Mammary microvascular endothelial cell (primary cell): ENCODE results near the gene CETP. TPM values are rescaled to one million over a fixed set of nuclear protein-coding genes. Genes with fewer than 3 reads are reported as not detected.

ENCODE experiments used
- total RNA-seq: library from RNA; depleted of rRNA; stranded (reverse); fragments of >200 nt; gene quantifications from 2 replicates; pipeline ENCODE4 v1.2.3, GENCODE V29; 2015

CETP gene, protein sequence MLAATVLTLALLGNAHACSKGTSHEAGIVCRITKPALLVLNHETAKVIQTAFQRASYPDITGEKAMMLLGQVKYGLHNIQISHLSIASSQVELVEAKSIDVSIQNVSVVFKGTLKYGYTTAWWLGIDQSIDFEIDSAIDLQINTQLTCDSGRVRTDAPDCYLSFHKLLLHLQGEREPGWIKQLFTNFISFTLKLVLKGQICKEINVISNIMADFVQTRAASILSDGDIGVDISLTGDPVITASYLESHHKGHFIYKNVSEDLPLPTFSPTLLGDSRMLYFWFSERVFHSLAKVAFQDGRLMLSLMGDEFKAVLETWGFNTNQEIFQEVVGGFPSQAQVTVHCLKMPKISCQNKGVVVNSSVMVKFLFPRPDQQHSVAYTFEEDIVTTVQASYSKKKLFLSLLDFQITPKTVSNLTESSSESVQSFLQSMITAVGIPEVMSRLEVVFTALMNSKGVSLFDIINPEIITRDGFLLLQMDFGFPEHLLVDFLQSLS
- total RNA-seq, result 24.0 and 30.0 TPM in 2 replicates

DNA sequence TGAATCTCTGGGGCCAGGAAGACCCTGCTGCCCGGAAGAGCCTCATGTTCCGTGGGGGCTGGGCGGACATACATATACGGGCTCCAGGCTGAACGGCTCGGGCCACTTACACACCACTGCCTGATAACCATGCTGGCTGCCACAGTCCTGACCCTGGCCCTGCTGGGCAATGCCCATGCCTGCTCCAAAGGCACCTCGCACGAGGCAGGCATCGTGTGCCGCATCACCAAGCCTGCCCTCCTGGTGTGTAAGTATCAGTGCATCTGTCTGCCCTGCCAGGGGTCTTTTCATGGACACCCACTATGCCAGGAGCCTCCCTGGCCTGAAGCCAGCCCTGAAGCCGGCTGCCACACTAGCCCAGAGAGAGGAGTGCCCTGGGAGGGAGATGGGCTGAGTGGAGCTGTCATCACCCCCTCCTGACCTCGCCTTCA, at the start of gene CETP:
TSS of gene CETP (plus strand) at position 100 of the 431 bp plus-strand sequence. CDS start at position 130, 30 bp downstream.

GRCh38 chr16:56931892-56932720, 29.6 kb upstream of the CETP start, which contains the start of gene HERPUD1:
HERPUD1 (plus strand) TSS chr16:56932142; CDS start chr16:56932245, 103 bp downstream.

GRCh38 chr16:56988948-56989945, 27.5 kb downstream of the CETP start, which contains the start of gene NLRC5:
NLRC5 (plus strand) TSS chr16:56989557; CDS start chr16:57020713, 31,156 bp downstream.

Other genes with a start within 250 kb of the CETP start
- gene NUP93, start 231.8 kb upstream of the CETP start, total RNA-seq, result 86.7 and 90.3 TPM in 2 replicates
- gene SLC12A3, start 96.7 kb upstream of the CETP start, total RNA-seq, result 0.20 TPM in 1 of 2 replicates, not detected in the other
- gene HERPUD1, start 29.8 kb upstream of the CETP start, total RNA-seq, result 82.0 and 112 TPM in 2 replicates
- gene NLRC5, start 27.6 kb downstream of the CETP start, total RNA-seq, result 40.2 and 43.3 TPM in 2 replicates
- 87.7 and 89.0 TPM in 2 replicates for gene CPNE2, start 130.6 kb downstream of the CETP start, total RNA-seq
- 58.0 and 66.2 TPM in 2 replicates for gene PSME3IP1, start 224.1 kb downstream of the CETP start, total RNA-seq
- 29.7 and 30.0 TPM in 2 replicates for gene RSPRY1, start 224.4 kb downstream of the CETP start, total RNA-seq